ENCODE data around the gene HNRNPUL1.
A peak's percentile ranks its signal among the peaks of the same experiment; 100 is the strongest.
"Not testable (repeated sequence)": the region's sequence is repeated elsewhere in the genome, so short reads cannot be mapped to it uniquely, and the experiment has no call there.

HNRNPUL1 gene

DNA sequence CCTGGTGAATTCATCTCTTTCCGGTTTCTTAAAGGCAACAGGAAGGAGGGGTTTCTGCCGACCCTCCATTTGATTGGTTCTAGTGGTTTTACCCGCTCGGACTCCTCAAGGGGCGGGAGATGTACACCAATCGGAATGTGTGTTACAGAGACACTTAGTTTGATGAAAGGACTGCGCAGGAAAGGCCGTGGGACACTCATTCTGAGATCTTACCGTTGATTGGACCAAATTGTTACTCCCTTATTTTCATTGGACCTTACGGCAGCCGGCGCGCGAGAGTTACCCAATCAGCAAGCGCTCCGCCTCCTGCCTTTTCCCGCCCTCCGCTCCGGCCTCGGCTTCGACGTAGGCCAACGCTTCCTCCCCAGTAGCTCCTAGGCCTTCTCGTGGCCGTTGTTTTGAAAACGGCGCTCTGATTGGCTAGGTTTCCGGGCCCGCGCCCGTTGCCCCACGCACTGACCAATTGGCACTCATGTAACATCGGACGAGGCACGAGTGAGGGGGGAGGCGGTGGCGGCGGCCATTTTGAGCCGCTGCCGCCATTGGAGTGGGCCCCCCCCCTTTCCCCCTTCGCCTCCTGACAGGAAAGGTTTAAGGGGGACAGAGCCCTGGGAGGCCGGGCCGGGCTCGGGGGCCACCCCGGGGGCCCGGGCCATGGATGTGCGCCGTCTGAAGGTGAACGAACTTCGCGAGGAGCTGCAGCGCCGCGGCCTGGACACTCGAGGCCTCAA is at the start of gene HNRNPUL1:
TSS of gene HNRNPUL1 (plus strand) at position 523 of the 731 bp plus-strand sequence. CDS start at position 655, 132 bp downstream.
- FAIRE-seq (peak; percentile 96), DNase-seq (ENCODE audit: insufficient read length, low spot score) (peak; percentile 99)

DNA sequence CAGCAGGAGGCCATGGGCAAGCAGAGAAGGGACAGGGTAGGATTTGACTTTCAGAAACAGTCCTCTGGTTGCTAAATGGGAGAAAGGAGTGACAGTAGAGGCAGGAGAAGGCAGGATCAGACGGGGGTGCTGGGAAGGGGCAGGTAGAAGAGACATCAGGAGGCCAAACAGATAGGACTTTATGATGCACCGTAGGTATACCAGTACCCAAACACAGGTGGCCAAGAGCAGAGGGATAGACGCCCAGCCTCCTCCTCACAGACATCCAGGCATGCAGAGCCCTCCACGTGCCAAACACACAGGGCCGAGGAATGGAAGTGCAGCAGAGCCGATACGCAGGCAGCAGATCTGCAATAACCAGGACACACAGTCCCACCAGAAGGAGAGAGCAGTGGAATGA is 46.4 kb upstream of the HNRNPUL1 start:
- DNase-seq (ENCODE audit: insufficient read length, low spot score) (no peak), FAIRE-seq (no peak)

DNA sequence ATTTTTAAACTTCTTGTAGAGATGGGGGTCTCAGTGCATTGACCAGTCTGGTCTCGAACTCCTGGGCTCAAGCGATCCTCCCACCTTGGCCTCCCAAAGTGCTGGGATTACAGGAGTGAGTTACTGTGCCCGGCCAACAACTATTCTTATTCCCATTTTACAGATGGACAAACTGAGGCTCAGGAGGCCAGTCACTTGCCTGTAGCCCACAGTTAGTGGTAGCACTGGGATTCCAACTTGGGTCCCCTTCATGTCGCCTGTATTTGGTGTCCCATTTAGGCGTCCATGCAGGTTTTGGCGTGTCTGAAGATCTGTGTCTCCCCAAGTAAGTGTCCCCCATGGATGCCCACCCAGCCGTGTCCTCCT is 45.9 kb upstream of the HNRNPUL1 start:
- FAIRE-seq = no peak

DNA sequence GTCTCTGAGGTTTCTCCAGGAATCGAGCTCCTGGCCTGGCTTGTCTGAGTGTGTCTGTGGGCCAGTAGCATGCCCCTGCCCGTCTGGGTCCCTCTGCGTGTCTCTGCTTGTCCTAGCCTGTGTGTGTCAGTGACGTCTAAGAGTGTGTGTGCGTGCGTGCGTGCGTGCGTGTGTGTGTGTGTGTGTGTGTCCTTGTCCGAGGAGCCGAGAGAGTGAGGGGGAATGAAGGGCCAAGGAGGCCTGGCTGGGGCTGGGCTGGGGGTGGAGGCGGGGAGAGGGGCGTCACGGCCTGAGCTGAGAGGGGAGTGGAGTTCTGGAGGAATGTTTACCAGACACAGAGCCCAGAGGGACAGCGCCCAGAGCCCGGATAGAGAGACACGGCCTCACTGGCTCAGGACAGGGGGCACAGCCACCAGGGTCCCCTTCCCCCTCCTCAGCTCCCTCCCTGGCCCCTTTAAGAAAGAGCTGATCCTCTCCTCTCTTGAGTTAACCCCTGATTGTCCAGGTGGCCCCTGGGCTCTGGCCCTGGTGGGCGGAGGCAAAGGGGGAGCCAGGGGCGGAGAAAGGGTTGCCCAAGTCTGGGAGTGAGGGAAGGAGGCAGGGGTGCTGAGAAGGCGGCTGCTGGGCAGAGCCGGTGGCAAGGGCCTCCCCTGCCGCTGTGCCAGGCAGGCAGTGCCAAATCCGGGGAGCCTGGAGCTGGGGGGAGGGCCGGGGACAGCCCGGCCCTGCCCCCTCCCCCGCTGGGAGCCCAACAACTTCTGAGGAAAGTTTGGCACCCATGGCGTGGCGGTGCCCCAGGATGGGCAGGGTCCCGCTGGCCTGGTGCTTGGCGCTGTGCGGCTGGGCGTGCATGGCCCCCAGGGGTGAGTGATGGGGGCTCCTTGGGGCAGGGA is 45.3 kb upstream of the HNRNPUL1 start, which contains the start of gene AXL:
TSS of gene AXL (plus strand) at position 609 of the 893 bp plus-strand sequence. CDS start at position 779, 170 bp downstream.
- peak; percentile 87 for DNase-seq (ENCODE audit: insufficient read length, low spot score)
- peak; percentile 98 for FAIRE-seq

More for the DNA sequence above, 45.9 kb upstream of the HNRNPUL1 start:
- no peak for DNase-seq (ENCODE audit: insufficient read length, low spot score)

DNA sequence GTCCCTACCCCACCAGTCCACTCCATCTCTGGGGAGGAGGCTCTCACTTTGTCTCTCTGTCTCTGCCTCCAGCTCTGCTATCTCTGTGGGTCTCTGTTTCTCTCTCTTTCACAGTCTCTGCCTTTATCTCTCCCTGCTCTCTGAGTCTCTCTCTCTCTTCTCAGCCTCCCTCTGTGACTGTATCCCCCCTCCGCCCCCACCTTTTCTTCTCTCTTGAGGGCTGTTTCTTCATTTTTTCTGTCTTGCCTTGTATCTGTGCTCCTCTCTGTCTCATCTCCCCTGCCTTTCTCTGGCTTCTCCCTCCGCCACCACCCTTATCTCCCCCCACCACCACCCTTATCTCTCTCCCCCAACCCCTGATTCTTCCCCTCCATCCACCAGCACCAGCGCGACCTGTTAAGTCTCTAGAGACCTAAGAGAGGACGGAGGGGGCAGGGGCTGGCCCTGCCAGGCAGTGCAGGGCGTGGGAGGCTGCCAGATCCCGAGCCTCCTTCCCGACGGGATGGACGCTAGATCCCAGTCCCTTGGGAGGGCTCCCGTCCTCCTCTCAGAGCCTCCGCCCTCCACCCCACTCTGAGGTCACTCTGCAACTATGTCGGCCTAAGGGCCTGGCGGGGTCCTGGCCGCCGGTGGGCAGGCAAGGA is 44.1 kb upstream of the HNRNPUL1 start:
- DNase-seq (ENCODE audit: insufficient read length, low spot score) (peak; percentile 39), FAIRE-seq (no peak)

DNA sequence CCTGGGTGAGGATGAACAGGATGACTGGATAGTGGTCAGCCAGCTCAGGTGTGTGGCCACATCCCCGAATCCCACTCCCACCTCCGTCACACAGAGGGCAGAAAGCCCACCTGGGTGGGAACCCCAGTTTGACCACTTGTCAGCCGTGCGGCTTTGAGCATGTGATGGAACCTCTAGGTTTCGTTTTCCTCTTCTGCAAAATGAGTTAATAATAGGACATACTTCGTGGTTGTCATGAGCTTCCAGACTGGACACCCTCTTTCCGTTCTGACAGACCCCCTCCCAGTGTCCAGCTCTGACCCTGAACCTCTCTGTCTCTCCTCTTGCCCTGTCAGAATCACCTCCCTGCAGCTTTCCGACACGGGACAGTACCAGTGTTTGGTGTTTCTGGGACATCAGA is 43.4 kb upstream of the HNRNPUL1 start:
- FAIRE-seq = no peak
- no peak for DNase-seq (ENCODE audit: insufficient read length, low spot score)

DNA sequence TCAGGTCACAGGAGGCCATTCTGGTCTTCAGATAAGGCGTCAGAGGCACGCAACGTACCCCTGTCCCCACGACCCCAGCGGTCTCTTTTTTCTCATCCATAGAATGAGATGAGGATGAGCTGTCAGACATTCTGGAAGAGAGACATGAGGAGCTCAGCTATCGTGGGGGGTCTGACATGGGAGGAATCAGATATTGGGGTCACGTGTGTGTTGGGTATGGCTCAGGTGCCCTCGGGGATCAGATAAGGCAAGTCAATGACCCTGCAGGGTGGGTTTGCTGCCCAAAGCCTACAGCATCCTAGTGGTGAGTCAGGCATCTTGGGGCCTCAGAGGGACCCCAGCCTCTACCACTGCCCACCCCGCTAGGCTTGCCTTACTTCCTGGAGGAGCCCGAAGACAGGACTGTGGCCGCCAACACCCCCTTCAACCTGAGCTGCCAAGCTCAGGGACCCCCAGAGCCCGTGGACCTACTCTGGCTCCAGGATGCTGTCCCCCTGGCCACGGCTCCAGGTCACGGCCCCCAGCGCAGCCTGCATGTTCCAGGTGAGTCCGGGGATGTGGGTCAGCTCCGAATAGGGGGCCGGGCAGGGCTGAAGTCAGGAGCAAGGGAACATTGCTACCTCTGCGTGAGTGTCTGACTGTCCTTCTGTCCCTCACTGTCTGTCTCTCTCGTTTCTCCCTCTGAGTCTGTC is 42.5 kb upstream of the HNRNPUL1 start:
- DNase-seq (ENCODE audit: insufficient read length, low spot score) (no peak), FAIRE-seq (no peak)

DNA sequence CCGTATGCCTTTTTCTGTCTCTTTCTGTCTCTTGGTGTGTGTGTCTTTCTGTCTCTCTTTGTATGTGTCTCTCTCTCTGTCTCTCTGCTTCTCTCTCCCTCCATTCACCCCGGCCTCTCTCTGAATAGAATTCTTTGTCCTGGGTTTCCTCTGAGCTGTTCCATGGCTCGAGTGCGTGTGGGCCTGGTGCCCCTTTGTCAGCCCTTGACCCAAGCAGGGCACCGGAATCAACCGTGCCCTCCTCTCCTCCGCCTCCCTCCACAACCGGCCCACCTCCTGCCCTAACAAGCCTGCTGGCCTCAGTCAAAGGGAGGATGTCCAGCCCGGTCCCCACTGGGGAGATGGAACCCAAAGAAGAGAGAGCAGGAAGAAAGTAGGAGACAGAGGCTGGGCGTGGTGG is 41.9 kb upstream of the HNRNPUL1 start:
- FAIRE-seq = no peak
- DNase-seq (ENCODE audit: insufficient read length, low spot score) = no peak

DNA sequence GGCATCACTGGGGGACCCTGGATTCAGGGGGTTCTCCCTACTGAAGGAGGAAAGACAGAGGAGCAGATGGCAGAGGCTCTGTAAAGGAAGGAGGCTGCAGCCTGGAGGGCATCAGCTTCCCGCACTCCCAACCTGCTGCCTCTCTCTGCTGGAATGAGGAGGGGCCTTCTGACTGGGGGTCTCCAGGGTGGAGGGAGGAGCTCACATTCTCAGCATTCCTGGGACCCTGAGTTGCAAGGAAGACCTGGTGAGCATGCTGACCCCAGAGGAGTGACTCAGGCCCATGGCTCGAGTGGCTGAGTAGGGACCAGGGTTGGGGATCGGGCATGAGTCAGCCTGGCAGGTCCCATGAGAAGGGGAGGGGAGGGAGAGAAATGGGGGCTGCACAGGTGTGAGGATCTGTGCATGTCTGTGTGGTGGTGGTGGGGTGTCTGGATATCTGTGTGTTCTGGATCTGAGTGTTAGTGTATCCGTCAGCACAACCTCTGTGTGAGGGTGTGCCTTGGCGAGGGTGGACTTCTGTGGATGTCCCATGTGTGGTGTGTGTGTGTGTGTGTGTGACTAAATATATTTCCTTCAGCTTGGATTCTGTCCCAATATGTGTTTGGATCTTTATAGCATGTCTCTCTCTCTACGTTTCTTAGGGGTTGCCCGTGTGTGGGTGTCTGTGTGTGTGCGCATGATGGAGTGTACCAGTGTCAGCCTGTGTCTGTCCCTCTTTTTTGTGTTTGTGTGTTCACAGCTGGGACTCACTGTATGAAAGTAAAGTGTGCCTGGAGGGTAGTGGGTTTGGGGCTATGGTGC is 40.5 kb upstream of the HNRNPUL1 start:
- DNase-seq (ENCODE audit: insufficient read length, low spot score) = peak; percentile 89
- peak; percentile 96 for FAIRE-seq

DNA sequence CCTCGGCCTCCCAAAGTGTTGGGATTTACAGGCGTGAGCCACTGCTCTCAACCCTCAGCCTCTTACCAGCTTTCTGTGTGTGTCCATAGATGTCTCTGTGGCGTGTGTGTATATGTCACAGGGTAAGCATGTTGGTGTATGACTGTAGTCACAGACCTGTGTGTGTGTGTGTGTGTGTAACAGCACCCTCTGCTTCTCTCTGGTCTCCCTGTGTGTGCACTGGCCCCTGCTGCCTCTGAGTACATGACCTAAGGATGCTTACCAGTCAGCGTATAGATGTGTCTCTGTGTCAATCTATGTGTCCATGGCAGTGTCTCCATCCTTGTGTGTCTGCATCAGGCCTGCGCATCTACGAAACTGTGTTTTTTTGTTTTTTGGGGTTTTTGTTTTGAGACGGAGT is 39.5 kb upstream of the HNRNPUL1 start:
- DNase-seq (ENCODE audit: insufficient read length, low spot score) = no peak
- FAIRE-seq = no peak

DNA sequence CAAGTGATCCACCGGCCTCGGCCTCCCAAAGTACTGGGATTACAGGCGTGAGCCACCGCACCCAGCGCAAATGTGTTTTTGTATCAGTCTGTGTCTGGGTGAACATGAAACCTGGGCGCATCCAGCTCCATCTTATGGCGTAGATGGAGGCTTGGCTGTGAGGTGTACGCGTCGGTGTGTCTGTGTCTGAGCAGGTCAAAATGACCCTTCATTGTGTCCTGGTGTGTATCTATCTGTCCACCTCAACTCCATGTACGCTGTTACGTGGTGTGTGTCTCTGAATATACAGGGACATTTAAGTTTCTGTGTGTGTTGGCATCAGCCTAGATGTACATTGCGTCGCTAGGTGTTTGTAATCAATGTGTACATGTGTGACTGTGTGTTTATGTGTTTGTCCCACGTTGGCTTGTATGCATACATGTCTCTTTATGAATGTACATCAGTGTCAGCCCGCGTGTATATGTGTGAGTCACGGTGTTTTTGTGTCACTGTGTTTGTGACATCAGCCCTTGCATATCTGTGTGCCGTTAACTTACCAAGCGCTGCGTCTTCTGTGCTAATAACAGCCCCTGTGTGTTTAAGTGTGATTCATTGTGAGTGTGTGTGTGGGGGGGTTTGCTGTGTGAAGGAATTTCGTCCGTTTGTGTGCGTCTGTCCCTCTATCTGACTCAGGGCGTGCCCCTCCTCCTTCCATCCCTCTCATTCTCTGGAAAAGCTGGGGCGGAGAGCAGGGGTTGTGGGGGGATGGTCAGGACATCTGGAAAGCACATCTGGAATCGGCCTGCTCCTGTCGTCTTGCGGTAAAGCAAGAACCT is 38.7 kb upstream of the HNRNPUL1 start:
- DNase-seq (ENCODE audit: insufficient read length, low spot score) = peak; percentile 83
- peak; percentile 95 for FAIRE-seq

DNA sequence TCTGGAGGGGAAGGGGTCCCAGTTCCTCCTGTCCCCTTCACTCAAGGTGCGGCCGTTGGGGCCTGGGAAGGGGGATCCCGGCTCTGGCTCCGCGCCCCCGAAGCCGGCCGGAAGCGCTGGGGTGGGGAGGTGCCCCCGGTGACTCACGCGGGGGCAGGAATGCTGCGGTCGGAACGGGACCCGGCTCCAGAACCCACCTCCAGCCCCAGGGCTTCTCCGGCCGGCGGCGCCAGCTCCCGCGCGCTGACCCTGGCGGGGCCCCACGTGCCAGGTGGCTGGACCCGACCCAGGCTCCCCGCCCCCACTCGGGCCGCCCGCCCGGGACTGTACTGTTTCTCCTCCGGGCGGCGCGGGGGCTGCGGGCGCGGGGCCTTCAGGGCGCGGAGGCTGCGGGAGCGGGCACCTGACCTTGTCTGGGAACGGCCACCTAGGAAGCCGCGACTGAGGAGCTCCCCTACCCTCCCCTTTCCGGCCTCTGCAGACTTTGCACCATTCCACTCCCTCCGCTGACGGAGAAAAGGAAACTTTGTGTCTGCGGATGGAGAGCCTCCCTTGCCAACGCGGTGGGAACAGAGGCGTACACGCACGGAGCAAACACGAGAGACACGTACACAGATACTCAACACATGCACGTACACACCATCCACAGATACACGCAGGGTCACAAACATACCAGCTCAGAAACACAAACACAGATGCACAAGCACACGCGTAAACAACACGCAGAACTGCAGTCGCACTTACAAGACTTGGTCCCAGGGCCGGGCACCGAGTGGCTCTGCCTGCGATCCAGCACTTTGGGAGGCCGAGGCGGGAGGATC is 37.9 kb upstream of the HNRNPUL1 start:
- DNase-seq (ENCODE audit: insufficient read length, low spot score) (peak; percentile 82), FAIRE-seq (peak; percentile 55)

DNA sequence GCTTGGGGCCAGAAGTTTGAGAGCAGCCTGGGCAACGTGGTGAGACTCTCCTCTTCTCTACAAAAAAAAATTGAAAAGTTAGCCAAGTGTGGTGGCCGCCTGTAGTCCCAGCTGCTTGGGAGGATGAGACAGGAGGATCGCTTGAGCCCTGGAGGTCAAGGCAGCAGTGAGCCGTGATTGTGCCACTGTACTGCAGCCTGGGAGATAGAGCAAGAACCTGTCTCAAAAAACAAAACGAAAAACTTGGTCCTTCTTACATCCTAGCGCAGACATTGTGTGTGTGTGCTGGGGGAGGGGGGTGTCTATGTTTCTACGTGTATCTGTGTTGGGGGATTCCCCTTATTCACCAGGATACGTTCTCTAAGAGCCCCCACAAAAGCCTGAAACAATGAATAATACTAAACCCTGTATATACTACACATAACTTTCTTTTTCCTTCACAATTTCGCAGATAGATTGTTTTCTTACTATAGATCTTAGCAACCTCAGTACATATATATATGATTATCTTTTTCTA is 37.2 kb upstream of the HNRNPUL1 start:
- DNase-seq (ENCODE audit: insufficient read length, low spot score) = no peak
- no peak for FAIRE-seq

DNA sequence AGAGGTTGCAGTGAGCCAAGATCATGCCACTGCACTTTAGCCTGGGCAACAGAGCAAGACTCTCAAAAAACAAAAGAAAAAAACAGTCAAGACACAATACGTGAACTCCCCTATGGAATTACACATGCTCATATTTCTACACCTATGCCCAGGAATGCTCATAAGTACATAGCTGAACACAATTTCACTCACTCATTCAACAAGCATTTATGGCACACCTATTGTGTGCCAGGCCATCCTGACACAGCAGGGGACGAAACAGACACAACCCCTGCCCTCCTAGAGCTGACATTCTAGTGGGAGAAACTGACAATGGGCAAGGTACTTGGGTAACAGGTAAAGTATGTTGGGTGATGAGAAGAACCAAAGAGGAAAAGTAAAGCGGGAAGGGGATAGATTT is 35.7 kb upstream of the HNRNPUL1 start:
- FAIRE-seq (no peak), DNase-seq (ENCODE audit: insufficient read length, low spot score) (no peak)

DNA sequence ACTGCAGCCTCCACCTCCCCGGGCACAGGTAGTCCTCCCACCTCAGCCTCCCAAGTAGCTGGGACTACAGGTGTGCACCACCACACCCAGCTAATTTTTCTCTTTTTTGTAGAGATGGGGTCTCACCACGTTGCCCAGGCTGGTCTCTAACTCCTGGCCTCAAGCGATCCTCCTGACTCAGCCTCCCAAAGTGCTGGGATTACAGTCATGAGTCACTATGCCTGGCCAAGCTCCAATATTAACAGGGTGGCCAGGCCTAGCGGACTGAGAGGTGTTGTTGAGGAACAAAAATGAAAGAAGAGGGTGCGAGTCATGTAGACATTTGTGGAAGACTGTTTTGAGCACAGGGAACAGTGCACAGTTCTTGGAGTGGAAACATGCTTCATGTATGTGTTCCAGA is 34.8 kb upstream of the HNRNPUL1 start:
- not testable (repeated sequence) for DNase-seq (ENCODE audit: insufficient read length, low spot score); FAIRE-seq

DNA sequence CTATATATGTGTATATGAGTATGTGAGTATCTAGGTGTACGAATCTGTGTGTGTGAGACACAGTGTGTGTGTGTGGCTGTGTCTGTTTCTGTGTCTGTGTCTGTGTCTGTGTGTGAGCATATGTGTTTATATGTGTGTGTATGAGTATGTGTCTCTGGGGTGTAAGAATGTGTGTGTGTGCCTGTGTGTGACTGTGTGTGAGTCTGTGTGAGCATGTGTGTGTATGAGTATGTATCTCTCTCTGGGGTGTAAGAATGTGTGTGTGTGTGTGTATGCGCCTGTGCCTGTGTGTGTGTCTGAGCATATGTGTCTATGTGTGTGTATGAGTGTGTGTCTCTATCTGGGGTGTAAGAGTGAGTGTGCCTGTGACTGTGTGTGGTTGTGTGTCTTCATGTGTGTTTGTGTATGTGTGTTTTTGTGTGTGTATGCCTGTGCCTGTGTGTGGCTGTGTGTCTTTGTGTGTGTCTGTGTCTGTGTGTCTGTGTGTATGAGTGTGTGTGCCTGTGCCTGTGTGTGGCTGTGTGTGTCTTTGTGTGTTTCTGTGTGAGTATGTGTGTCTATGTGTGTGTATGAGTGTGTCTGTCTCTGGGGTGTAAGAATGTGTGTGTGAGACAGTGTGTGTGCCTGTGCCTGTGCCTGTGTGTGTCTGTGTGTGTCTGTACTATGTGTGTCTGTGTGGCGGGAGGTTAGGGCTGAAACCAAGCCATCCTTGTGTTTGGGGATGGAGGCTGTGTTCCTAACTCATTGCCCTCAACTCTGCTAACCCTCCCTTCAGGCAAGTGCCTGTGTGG is 33.9 kb upstream of the HNRNPUL1 start:
- DNase-seq (ENCODE audit: insufficient read length, low spot score) (no peak), FAIRE-seq (peak; percentile 97)

DNA sequence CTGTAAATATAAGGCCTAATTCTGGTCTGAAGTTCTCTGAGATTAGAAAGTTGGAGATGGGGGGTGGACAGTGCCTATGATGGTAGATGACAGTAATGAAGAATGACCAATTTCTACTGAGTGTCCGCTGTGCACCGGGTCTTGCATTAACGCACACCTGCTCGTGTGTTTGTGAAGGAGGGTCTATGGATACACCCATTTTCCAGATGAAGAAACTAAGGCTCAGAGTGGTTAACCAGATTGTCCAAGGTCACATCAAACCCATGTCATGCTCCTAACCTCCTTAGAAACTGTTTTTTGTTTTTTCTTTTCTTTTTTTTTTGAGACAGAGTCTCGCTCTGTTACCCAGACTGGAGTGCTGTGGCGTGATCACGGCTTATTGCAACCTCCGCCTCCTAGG is 31.5 kb upstream of the HNRNPUL1 start:
- DNase-seq (ENCODE audit: insufficient read length, low spot score) (no peak), FAIRE-seq (no peak)
